CD4-positive, alpha-beta T cell treated with Interleukin-6 at 100 ng/mL for 8 hours (primary cell): Measurements from ENCODE around the gene RASAL3.
A peak's percentile ranks its signal among the peaks of the same experiment; 100 is the strongest.
"Not testable (repeated sequence)": the region's sequence is repeated elsewhere in the genome, so short reads cannot be mapped to it uniquely, and the experiment has no call there.

ENCODE experiments used
- DNase-seq: peaks from one replicate; pipeline ENCODE4 v3.0.0-alpha.2; 2020; ENCODE audit warnings: mixed read lengths, low spot score

The RASAL3 gene

DNA sequence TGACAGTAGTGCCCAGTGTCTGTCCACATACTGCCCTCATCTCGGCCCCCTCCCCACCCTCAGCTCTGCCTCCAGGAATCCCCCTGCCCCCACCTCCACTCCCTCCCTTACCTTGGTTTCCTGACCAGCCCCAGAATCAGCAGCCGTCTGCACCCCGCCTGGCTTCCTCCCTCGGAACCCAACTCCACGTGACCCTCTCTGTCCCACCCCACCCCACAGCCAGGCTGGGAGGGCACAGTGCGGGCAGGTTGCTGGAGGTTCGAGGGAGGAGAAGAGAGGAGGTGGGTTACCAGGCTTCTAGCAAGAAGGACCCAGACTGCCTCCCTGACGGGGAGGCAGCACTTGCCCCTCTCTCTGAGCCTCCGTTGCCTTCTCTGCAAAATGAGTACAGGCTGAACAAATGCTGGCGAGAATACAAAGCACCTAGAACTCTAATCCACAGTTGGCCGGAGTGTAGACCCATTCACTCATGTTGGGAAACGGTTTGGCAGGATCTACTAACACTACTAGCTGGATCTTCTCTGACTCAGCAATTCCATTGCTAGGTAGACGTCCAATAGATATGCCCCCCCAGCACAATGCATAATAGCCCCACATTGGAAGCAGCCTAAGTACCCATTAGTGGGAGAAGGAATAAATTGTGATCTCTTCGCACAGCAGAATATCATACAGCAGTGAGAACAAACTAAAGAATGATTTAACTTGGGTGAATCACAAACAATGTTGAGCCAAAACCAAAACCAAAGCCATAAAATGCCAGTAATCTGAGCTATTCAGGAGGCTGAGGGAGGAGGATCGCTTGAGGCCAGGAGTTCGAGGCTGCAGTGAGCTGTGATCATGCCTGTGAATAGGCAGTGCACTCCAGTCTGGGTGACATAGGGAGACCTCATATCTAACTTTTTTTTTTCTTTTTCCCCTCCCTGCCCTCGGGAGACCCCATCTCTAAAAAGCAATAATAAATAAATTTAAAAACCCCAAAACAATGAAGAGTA lies at the start of gene RASAL3:
TSS of gene RASAL3 (minus strand) at position 151 of the 992 bp plus-strand sequence. CDS start 186 bp downstream, outside the sequence.
- peak; percentile 75 for DNase-seq

GRCh38 chr19:15511671-15512424 lies 47.5 kb upstream of the RASAL3 start:
- no peak for DNase-seq

- DNase-seq: peak; percentile 7
These were observed 43.8 kb upstream of the RASAL3 start, which contains the start of gene CYP4F22 for GRCh38 chr19:15508035-15508710. Gene CYP4F22, plus strand, starts transcription at chr19:15508525. Its CDS starts 16,812 bp downstream, at chr19:15525337.

- DNase-seq: no peak
These were observed 43.0 kb upstream of the RASAL3 start for GRCh38 chr19:15507068-15508034.

- DNase-seq: no peak
These were observed 41.8 kb upstream of the RASAL3 start for GRCh38 chr19:15506074-15506571.

GRCh38 chr19:15502264-15502663 lies 37.9 kb upstream of the RASAL3 start:
- no peak for DNase-seq

DNA sequence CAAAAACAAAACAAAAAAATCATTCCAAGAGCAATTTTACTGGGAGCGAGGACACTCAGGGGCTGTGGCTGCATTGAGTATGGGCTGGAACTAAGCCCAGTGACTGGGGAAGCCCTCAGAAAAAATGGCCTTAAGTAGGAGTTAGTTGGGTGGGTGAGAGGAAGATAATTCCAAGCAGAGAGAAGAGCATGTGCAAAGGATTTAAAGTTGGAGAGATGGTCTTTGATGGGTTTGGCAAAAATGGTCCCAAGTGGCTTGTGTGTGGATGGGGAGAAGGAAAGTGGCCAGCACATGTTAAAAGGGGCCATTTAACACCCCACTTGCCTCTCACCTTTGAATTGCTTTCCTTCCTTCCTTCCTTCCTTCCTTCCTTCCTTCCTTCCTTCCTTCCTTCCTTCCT lies 37.3 kb upstream of the RASAL3 start:
- DNase-seq: no peak

DNA sequence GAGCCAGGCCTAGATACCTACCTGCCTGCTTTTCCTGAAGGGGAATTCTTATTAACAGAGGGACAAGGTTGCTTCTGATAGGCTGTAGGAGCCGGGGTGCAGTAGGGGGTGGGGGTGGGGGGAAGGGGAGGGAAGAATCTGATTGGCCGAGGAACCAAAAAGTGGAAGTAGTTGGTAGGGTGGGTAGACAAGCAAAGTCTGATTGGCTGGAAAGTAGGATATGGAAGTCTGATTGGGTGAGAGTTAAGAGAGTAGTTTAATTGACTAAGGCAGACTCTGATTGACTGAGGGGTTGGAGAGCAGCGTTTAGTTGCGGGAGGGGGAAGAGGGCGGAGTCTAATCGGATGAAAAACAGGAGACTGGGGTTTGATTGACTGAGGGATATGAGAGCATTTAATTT lies 34.6 kb upstream of the RASAL3 start:
- DNase-seq: no peak

DNA sequence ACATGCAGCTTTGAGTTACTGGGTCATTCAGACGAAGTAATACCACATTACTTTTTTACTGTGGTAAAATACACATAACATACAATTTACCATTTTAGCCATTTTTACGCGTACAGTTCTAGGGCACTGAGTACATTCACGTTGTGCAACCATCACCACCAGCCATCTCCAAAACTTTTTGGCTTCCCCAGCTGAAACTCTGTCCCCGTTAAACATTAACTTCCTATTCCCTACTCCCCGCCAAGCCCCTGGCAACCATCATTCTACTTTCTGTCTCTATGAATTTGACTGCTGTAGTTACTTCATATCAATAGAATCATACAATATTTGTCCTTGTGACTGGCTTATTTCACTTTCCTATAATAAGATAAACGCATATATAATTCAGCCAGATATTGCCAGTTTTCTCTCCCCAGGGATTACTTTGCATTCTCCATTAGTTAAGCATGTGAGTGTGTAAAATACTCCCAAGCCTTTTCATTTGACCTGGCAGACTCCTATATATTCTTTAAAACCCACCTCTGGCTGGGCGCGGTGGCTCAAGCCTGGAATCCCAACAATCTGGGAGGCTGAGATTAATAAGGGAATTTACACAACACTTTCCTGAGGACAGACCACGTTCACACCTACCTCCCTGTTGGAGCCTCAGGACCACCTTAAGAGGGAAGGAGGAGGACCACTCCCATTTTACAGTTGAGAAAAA lies 34.0 kb upstream of the RASAL3 start:
- no peak for DNase-seq

DNA sequence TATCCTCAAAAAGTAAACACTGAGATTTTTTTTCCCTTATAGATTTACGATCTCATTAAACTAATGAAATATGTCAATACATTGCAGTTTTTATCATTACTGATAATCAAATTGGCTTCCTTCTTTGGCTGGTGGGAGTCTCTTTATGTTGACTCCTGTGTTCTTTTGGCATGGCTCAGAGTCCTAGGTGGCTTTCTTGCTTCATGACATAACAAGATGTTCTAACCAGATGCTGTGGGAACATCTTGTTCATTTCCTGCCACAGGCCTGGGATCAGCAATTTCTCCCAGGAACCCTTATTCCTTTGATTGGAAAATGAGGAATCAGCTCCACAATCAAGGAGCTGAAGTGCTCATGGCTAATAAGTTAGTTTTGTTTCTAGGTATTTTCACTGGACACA lies 30.8 kb upstream of the RASAL3 start:
- no peak for DNase-seq

DNA sequence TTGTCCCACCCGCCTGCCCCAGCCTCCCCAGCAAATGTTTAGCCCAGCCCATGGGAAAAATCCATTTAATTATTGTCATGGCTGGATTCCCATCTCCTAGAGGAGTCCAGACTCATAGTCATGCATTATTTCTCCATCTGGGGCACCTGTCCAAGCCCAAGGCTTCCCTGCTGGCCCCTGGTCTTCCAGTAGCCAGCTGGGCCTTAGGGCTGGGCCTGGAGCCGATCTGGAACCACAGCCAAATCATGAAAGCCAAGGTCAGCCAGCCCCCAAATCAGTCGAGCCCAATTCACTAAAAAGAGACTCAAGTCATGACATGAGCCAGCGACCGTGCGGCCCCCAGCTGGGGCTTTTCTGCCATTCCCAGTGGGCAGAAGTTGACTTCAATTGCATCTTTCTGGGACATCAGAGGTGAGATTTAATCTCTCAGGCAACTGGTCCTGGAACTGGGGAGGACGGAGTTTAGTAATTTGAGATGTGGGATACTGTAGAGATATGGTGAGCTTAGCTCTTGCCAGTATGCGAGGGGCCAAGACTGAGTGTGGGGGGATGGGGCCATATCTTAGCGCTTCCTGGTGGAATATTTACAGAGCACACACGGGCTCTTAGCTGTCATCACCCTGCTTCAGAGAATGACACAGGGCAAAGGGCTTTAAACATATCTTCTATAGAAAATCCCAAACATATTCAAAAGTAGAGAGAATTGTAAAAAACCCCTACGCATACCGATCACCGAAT lies 24.3 kb upstream of the RASAL3 start:
- no peak for DNase-seq

DNA sequence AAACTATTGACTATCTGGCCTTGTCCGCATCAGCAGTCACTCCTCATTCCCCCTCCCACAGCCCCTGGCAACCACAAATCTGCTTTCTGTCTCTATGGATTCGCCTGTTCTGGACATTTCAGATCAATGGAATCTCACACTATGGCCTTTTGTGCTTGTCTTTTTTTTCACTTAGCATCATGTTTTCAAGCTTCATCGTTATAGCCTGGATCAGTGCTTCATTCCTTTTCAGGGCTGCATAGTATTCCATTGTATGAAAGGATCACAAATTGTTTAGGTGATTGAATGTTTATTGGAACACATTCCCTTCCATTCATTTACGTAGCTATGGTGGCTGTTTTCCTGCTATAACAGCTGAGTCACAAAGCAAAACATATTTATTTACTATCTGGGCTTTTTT lies 22.7 kb upstream of the RASAL3 start:
- DNase-seq: no peak

GRCh38 chr19:15485768-15486167 lies 21.4 kb upstream of the RASAL3 start:
- DNase-seq: not testable (repeated sequence)

DNA sequence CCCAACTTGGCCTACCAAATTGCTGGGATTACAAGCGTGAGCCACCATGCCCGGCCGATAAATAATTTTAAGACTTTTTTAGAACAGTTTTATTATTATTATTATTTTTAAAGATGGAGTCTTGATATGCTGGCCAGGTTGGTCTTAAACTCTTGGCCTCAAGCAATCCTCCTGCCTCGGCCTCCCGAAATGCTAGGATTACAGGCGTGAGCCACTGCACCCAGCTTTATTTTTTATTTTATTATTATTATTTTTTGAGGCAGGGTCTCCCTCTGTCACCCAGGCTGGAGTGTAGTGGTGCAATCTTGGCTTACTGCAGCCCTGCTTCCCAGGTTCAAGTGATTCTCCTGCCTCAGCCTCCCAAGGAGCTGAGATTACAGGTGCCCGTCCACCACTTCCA lies 16.7 kb upstream of the RASAL3 start:
- not testable (repeated sequence) for DNase-seq

DNA sequence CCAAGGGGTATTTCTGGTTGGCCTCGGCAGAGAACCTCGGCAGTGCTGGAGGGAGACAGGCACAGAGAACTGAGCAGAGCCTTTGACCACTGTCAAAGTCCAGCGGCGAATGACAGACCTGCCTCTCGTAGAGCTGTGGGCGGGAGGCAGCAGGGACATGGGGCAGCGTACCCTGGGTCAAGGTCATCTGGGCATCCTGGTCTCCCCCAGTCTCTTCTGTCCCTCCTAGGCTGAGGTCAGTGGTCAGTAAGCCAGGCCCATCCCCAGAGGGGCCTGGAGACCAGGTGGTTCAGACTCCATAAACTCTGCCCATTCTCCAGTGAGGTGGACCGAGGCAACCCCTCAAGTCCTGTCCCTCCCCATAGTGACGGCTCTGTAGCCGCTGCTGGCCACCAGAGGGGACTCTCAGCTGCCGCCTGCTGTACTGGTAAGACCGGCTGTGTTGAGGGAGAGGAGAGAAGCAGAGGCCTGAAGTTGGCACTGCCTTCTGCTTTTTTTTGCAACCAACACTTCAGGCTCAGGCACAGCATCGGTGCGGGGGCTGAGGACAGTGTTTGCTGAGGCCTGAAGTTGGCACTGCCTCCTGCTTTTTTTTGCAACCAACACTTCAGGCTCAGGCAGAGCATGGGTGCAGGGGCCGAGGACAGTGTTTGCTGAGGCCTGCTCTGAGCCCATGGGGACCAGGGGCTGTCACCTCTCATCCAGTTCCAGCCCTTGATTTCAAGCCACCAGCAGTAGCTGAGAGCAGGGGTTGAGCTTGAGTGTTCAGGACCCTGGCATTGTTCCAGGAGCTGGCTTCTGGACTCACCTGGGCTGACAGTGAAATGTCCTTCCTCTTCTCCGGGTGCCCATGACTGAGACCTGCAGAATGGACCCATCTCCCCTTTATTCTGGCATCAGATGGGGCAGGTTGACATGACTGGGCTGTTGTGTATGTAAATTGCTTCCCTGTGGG lies 15.3 kb upstream of the RASAL3 start, which contains the start of gene PGLYRP2:
TSS of gene PGLYRP2 (minus strand) at position 111 of the 955 bp plus-strand sequence. CDS start 130 bp downstream, outside the sequence.
- no peak for DNase-seq

DNA sequence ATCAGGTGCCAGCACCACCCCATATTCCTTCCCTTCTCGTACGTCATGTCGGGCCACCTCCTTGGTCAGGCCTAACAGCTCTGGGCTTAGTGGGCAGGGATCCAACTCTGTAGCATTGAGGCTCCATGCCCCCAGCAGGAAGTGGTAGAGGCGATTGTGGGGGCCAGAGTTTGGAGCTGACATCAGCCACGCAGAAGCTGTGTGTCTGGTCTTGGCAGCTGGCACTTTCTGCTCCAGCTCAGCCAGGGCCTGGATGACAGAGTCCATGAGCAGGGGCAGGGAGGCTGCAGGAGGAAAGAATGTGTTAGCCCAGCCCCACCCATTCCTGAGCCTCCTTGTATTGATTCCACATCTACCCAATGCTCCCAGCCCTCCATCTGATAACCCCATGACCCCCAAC lies 12.0 kb upstream of the RASAL3 start:
- DNase-seq: no peak

- DNase-seq: no peak
These were observed 11.3 kb upstream of the RASAL3 start for GRCh38 chr19:15475611-15476010.

- no peak for DNase-seq
These were observed 10.8 kb upstream of the RASAL3 start for GRCh38 chr19:15475169-15475568.
